ENCODE results near the gene CEP97. TPM values are rescaled to one million over a fixed set of nuclear protein-coding genes. Genes with fewer than 3 reads are reported as not detected.

CEP97 gene
- total RNA-seq, 1 donor from 2014 or later, result 25.1 TPM

DNA sequence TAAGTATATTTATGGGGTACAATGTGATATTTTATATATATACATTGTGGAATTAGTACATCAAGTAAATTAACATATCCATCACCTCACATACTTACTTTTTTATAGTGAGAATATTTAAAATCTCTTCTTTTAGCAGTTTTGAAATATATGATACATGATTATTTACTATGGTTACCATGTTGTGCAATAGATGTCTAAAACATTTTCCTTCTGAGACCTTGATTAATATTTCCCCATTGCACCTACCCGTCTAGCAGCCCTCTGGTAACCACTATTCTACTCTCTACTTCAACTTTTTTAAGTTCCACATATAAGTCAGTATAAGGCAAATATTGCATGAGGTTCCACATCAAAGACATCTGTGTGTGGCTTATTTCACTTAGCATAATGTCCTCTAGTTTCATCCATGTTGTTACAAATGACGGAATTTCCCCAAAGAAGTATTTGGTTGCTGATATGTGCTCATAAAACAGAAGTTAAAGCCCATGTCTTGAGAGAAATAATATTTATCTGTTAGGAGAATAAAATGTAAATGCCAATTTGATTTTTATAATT is 95.3 kb downstream of the CEP97 start:
- no peak for DNase-seq
- H3K9me3 Mint-ChIP-seq (ENCODE audit: unreplicated experiment), result no peaks in the 10 kb centered on the region
- H3K4me3 Mint-ChIP-seq (ENCODE audit: unreplicated experiment), result no peak overlapping the region
- H3K27ac Mint-ChIP-seq (ENCODE audit: unreplicated experiment), result no peak overlapping the region
- H3K27me3 Mint-ChIP-seq (ENCODE audit: unreplicated experiment), result peaks cover 1% of the 10 kb centered on the region
- TF ChIP-seq, protein P1, sequence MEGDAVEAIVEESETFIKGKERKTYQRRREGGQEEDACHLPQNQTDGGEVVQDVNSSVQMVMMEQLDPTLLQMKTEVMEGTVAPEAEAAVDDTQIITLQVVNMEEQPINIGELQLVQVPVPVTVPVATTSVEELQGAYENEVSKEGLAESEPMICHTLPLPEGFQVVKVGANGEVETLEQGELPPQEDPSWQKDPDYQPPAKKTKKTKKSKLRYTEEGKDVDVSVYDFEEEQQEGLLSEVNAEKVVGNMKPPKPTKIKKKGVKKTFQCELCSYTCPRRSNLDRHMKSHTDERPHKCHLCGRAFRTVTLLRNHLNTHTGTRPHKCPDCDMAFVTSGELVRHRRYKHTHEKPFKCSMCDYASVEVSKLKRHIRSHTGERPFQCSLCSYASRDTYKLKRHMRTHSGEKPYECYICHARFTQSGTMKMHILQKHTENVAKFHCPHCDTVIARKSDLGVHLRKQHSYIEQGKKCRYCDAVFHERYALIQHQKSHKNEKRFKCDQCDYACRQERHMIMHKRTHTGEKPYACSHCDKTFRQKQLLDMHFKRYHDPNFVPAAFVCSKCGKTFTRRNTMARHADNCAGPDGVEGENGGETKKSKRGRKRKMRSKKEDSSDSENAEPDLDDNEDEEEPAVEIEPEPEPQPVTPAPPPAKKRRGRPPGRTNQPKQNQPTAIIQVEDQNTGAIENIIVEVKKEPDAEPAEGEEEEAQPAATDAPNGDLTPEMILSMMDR (IDR thresholded peaks at IDR 0.05; ENCODE audit: partially characterized antibody, unreplicated experiment), result no peak
- peaks cover 1% of the 10 kb centered on the region for H3K4me1 Mint-ChIP-seq (ENCODE audit: low read depth, unreplicated experiment)
- H3K36me3 Mint-ChIP-seq (ENCODE audit: unreplicated experiment), result no peaks in the 10 kb centered on the region

Other genes starting within 250 kb of the CEP97 start
- 112 TPM for gene SENP7, start 211.4 kb upstream of the CEP97 start, total RNA-seq (ENCODE audit: unreplicated experiment)
- gene TRMT10C, start 162.7 kb upstream of the CEP97 start, total RNA-seq (ENCODE audit: unreplicated experiment), result 23.5 TPM
- gene PCNP, start 150.4 kb upstream of the CEP97 start, total RNA-seq (ENCODE audit: unreplicated experiment), result 131 TPM
- gene ZBTB11, start 47.5 kb upstream of the CEP97 start, total RNA-seq (ENCODE audit: unreplicated experiment), result 15.7 TPM
- 864 TPM for gene RPL24, start 37.9 kb upstream of the CEP97 start, total RNA-seq (ENCODE audit: unreplicated experiment)
- 29.1 TPM for gene NXPE3, start 54.6 kb downstream of the CEP97 start, total RNA-seq (ENCODE audit: unreplicated experiment)
- 8.9 TPM for gene NFKBIZ, start 124.9 kb downstream of the CEP97 start, total RNA-seq (ENCODE audit: unreplicated experiment)